NCI-H2081 (cell line): Measurements from ENCODE around the gene ZBTB14.

Source experiments
- DNase-seq, 2 experiments: peaks; one replicate each; lab custom pipeline; 2025; lab: John Stamatoyannopoulos, UW

Gene ZBTB14

GRCh38 chr18:5295231-5295920 is at the start of gene ZBTB14:
Gene ZBTB14 (minus strand): TSS chr18:5295726. CDS start chr18:5293246, 2,480 bp downstream.
- peak; percentile 62 to 79 for DNase-seq

GRCh38 chr18:5339202-5339834 is 43.8 kb upstream of the ZBTB14 start:
- DNase-seq = no peak

- no peak for DNase-seq
These were observed 39.0 kb upstream of the ZBTB14 start for GRCh38 chr18:5334456-5335075.

- no peak for DNase-seq
These were observed 22.7 kb upstream of the ZBTB14 start for GRCh38 chr18:5318061-5318700.

GRCh38 chr18:5317186-5317585 is 21.7 kb upstream of the ZBTB14 start:
- DNase-seq = no peak

GRCh38 chr18:5315838-5316237 is 20.3 kb upstream of the ZBTB14 start:
- no peak for DNase-seq

- no peak for DNase-seq
These were observed 15.9 kb upstream of the ZBTB14 start for GRCh38 chr18:5311301-5311989.

GRCh38 chr18:5309888-5310470 is 14.5 kb upstream of the ZBTB14 start:
- DNase-seq = no peak

GRCh38 chr18:5305835-5306234 is 10.3 kb upstream of the ZBTB14 start:
- no peak for DNase-seq

- no peak for DNase-seq
These were observed 8.7 kb upstream of the ZBTB14 start for GRCh38 chr18:5304232-5304631.

- DNase-seq = no peak
These were observed 8.1 kb upstream of the ZBTB14 start for GRCh38 chr18:5303636-5304035.

GRCh38 chr18:5302606-5303005 is 7.1 kb upstream of the ZBTB14 start:
- DNase-seq = no peak

GRCh38 chr18:5300476-5301010 is 5.0 kb upstream of the ZBTB14 start:
- DNase-seq = no peak

- DNase-seq = no peak
These were observed 2.8 kb upstream of the ZBTB14 start for GRCh38 chr18:5298156-5298852.

- DNase-seq = no peak
These were observed 2.1 kb upstream of the ZBTB14 start for GRCh38 chr18:5297597-5297996.

- peak; percentile 88 to 89 for DNase-seq
These were observed 1.3 kb upstream of the ZBTB14 start for GRCh38 chr18:5296706-5297320.

GRCh38 chr18:5295981-5296705 is 617 bp upstream of the ZBTB14 start:
- DNase-seq = peak; percentile 95 to 97

GRCh38 chr18:5294457-5295230 is 882 bp downstream of the ZBTB14 start:
- DNase-seq = peak; percentile 41 to 65

- no peak for DNase-seq
These were observed 1.4 kb downstream of the ZBTB14 start for GRCh38 chr18:5294113-5294456.
